Skin epidermis (tissue), 12 donors: ENCODE data around the gene ZBTB7C.
A peak's percentile ranks its signal among the peaks of the same experiment; 100 is the strongest.

Experiments
- H3K27ac ChIP-seq, 21 experiments: fragments of 200-600 bp; sonication (generic) in 11 of 21; one replicate each; pipeline ENCODE4 v1.5.0; 2020; ENCODE audit warnings: mild to moderate bottlenecking in 3 of 21, inconsistent platforms in 2 of 21, moderate library complexity in 2 of 21
- H3K4me3 ChIP-seq, 7 experiments: fragments of 200-600 bp; sonication (generic) in 2 of 7; one replicate each; pipeline ENCODE4 v1.5.0; 2020; ENCODE audit warnings: inconsistent platforms in 2 of 7, mild to moderate bottlenecking in 2 of 7, moderate library complexity in 1 of 7

ZBTB7C gene

DNA sequence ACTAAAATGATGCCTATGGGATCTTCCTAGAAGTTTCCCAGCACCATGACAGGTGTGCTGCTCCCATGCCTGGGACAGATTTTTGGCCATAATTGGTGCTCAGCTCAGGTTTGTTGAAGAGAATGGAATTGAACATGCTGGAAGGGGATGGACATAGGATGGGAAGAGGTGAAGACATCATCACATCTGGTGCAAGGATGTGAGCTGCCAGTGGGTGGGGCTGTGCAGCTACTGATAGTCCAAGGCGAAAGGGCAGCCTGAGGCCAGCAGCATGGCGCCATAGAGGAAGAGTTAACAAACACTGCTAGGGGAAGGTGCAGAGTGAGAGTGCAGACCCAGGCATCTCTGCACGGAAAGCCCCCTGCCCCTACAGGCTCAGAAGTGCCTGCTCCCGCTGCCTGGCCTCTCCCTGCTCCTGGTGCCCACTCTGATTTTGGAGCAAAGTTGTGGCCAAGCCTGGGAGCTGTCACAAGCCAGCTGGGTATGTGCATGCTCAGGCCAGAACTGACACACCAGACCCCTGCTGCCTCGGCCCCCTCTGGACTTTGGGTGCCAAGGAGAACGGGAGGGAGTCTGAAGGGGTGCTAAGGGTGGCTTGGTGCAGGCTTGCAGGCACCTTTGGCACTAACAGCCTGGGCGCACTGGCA, 178.6 kb downstream of the ZBTB7C start:
- H3K4me3 ChIP-seq = no peak overlapping the region
- H3K27ac ChIP-seq = no peak overlapping the region

DNA sequence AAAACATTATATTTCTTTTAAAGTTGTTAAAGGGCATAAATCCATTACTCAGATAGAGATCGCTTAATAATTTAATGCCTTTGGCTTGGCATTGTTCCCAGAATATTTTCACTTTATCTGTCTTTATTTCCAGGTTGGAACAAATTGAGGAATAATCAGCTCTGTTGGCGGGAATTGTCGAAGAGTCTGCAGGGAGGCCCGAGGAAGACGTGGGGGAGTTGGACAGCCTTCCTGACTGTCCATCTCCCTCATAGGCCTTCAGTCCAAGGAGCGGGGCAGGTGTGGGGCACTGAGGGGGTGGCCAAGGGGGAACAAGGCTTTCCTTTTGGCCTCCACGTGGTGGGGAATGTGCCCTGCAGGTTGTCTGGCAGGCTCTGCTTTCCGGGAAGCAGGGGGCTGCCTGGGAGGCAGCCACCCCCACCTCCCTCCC, 179.6 kb downstream of the ZBTB7C start:
- peak overlapping the region in 4 of 21 experiments; percentile 25 to 75 (median 58) for H3K27ac ChIP-seq
- no peak overlapping the region for H3K4me3 ChIP-seq

DNA sequence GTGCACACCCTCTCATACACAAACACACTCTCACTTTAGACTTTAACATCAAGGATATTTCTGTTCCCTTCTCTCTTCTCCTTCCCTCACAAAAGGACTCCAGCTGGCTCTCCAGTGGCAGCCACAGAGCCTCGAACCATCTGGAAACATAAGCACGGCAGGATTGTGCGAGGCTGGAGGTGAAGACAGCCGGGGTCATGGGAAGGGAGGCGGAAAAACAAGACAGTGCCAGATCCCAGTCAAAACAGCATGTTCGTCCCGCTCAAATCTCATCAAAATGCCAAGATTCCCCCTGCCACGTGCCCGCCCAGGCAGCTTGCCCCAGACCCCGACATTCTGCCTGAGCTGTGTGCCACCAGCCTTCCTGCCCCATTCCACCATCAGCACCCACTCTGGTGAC, 180.3 kb downstream of the ZBTB7C start:
- Histone ChIP-seq H3K27ac (peak overlapping the region in 6 of 21 experiments; percentile 1 to 75 (median 58)), H3K4me3 (no peak overlapping the region)

DNA sequence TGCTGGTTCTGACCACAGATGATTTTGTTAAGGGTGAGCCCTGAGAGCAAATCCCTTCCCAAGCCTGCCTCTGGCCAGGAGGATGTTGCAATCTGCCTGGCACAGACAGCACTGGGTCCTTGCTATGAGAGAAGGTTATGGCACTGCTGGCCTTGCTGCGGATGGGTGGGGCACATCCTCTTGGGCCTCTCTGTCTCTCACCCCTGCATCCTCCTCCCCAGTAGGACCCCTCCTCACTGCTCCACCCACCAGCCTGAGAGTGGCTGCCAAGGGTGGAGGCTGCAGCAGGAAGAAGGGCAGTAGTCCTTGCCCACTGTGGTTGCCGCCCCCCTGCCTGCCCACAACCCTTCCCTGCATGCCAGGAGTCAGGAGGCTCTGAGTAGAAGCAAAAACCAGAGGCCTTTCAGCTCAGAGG, 180.9 kb downstream of the ZBTB7C start:
- Histone ChIP-seq H3K4me3 (no peak overlapping the region), H3K27ac (peak overlapping the region in 7 of 21 experiments; percentile 1 to 75 (median 25))

DNA sequence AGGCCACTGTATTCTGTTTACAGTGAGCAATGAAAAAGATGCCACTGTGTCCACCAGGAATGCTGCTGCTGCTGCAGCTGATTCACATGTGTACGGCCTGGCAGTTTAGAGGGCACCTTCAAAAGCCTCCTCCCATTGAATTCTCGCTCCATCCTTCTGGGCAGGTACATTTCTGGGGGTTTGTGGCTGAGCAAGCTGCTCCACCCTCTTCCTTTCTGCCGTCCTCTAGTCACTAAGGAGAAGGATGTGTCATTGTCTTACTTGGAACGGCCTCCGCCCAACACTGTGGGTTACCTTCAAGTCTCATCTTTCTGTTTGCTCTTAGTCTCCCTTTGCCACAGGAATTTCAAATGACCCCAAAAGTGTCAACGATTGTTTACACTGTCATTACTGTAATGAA, 182.0 kb downstream of the ZBTB7C start:
- H3K4me3 ChIP-seq = no peak overlapping the region
- peak overlapping the region in 4 of 21 experiments; percentile 3 to 32 (median 16) for H3K27ac ChIP-seq

DNA sequence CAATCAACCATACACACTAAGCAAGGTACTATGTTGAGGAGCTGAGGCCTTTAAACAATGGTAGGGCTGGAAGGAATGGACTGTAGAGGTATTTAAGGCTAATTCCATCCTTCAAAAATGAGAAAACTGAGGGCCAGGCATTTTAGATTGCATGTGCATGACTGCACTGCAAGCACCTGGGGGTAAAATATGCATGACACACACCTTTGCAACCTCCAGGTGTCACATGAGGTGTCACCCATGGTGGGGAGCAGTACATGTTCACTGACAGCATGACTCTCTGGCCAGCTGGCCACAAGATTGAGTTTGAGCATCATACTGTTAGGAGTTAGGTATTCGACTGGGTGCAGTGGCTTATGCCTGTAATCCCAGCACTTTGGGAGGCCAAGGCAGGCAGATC, 182.8 kb downstream of the ZBTB7C start:
- H3K27ac ChIP-seq = peak overlapping the region in 2 of 21 experiments; percentile 17 to 21
- H3K4me3 ChIP-seq = no peak overlapping the region

DNA sequence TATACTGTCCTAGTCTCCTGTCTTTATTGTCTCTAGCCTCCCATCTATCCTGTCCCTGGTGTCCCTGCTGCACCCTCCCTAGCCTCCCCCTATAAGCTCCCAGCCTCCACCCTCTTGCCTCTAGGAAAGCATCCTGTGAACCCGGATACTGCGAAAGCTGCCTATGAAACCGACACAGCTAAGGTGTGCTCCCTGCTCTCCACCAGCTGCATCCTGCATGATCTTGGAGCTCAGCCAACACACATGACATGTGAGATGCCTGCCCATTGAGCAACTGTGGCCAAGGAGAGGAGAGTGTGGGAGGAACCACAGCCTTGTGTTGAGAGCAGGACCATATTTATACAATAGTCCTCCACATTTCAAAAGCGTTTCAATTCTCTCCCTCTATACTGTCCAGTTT, 187.1 kb downstream of the ZBTB7C start:
- H3K4me3 ChIP-seq = no peak overlapping the region
- no peak overlapping the region for H3K27ac ChIP-seq

DNA sequence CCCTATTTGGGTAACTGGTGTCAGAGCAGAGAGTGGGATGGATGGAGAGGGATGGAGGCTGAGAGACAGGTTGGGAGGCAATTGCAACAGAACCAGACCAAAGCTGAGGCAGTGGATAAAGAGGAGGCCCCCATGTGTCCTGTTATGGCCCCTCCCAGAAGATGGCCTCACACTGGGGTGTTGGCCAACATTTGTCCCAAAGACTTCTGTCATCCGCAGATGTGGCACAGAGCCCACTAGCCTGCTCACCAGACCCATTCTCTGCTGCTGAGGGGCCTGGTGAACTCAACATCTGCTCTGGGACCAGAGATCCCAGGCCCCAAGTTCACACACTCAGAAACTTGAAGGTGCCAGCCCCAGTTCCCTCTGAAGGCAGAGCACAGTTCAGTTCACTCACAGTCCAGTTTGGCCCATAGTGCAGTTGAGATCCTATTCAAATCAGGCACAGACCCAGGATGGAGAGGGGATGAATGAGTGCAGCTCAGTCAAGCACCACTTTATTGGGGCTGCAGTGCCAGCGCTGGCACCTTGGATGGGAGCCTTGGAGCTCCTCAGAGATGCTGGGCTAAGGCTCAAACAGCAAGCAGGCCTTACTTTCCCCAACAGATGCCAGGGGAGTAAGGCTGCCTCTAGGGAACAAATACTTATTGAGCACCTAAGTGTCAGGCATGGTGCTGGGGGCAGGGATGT, 189.2 kb downstream of the ZBTB7C start:
- H3K27ac ChIP-seq = no peak overlapping the region
- no peak overlapping the region for H3K4me3 ChIP-seq

DNA sequence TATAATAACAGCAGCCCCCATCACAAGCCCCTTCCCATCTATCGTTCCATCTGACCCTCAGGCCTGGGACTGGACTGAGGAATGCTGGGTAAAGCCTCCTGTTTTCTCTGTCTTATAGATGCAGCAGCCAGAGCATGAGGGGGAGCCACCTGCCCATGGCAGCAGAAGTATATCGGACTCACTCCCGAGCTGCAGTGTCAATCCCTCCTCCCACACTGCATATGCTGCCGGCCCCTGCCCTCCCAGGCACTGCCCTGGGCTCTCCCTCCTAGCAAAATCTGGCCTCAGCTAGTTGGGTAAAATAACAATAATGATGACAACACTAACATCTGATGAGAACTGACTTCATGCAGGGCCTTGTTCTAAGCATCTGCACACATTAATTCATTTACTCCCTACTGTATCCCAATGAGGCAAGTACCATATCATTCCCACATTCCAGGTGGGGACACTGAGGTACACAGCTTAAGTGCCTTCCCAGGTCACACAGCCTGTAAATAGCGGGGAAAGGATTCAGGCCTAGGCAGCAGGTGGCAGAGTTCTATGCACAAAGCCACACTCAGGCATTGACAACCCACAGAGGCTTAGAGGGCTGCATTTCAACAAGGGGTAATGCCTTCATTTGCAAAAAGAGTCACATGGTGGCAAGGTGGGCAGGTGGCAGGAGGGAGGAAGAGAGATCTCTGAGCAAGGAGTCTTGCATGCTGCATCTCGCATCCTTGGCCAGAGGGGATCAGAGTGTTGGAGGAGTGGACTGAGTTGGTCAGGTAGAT, 190.0 kb downstream of the ZBTB7C start:
- no peak overlapping the region for H3K27ac ChIP-seq
- no peak overlapping the region for H3K4me3 ChIP-seq

DNA sequence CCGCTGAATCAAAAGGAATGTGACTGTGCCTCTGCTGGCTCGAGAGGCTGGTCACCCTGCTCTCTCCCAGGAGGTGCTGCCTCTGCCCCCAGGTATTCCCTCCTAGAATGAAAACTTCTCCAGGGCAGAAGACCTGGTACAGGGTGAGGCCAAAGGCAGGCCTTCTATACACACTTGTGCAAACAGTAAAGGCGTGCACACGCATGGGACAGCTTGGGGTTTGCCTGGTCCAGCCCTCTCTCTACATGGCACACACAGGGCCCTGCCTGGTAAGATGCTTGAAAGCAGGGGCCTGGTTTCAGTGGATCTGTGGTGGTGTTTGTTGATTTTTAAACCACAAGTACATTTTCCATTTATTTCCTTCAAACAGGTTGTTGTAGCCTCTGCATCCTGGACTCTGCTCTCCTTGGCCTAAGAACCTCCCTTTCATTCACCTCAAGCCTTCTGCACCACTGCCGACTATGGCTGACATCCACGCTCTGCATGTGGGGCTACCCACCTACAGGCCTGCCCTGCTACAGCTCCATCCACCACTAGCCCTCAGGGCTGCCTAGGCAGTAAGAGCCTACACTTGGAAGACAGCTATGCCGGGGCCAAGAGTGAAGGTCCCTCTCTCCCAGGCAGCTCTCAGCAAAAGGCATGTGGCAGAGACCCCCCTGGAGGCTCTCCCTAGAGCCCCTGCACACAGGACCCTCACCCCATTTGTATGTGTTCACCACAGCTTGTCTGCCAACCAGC, 190.7 kb downstream of the ZBTB7C start:
- Histone ChIP-seq H3K4me3 (no peak overlapping the region), H3K27ac (no peak overlapping the region)

DNA sequence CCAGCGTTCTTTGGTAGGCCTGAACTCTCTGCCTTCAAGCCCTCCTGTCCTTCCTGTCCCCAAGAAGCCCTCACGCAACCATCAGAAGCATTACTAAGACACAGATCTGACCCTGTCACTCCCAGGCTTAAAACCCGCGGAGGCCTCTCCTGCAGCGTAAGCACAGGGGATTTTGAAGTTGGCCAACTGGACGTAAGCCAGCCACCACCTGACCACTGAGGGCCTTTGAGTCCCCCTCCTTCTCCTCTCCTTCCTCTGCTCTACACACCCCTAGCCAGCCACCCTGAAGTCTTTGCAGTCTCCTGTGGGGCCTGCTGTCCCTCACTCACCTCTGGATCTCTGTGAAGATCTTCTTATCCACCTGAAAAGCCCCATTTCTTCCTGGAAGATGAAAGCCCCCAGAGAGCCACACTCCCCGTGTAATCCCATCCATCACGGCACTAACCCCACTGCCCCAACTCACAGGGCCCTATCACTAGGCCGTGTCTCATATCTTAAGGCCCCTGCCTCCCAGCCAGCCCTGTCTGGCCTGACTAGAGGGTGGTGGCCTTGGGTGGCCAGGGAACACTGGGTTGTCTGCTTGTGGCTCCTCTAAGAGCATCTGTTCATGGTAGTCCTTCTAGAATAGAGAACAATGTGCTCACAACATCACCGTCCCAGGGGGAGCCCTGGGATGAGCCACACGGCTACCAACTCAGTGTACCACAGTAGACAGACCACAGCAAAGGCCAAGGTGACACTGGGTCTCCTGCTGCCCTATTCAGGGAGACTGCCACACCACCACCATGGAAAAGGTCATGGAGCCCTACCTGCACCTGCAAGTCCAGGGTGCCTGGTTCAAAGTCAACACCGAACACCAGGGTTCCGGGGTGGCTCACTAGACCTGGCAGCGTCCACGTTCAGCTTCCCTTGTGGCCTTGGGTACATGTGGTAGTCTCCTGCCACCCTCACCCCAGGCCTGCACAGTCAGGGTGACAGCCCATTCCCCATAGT, 191.6 kb downstream of the ZBTB7C start:
- no peak overlapping the region for H3K27ac ChIP-seq
- H3K4me3 ChIP-seq = no peak overlapping the region

DNA sequence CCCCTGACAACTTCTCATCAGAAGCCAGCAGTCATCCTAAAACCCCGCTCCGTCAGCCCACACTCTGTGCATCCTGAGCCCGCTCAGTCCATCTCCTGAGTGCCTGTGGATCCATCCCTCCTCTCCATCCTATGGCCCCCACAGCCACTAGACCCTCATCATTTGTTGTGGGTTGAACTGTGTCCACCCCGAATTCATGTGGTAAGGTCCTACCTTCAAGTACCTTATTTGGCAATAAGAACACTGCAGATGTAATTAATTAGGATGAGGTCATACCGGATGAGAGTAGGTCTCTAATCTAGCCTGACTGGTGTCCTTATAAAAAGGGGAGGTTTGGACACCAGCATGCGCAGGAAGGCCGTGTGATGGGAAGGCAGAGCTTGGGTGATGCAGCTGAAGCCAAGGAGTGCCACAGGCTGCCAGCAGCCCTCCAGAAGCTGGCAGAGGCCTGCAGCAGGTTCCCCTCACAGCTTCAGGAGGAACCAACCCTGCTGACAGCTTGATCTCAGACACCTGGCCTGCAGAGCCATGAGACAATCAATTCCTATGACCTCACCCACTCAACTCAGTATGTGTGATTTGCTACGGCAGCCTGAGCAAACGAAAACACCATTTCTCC, 192.4 kb downstream of the ZBTB7C start:
- Histone ChIP-seq H3K4me3 (no peak overlapping the region), H3K27ac (no peak overlapping the region)

DNA sequence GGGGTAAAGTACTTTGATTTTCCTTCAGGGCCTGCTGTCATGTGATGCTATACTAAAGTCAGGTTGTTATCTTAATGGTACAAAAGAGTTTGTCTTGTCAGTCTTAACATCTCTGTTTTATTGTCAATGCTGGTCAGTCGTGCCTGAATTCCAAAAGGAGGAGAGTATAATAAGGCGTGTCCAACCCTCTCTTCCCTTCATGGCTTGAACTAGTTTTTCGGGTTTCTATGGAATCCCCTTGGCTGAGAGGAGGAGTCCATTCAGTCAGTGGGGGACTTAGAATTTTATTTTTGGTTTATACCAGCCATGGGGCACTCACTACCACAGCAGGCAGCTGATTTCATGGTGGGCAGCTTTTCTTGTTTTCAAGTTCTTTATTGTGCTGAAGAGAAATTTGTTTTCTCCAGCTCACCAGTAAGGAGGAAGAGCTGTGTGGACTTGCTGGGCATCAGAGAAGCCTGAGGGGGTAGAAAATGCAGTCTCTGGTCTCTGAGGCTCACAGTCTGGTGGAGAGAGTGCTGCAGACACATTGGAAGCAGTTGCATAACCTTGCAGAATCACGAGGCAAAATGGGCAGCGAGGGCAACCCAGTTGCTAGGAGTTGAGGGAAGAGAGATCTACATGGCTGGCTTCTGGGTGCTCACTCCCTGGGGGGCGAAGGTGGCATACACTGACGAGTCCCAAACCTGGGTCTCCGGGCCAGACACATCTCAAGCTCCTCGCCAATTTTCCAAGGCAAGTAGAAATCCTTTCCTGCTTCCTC, 193.1 kb downstream of the ZBTB7C start:
- H3K27ac ChIP-seq = no peak overlapping the region
- H3K4me3 ChIP-seq = no peak overlapping the region

DNA sequence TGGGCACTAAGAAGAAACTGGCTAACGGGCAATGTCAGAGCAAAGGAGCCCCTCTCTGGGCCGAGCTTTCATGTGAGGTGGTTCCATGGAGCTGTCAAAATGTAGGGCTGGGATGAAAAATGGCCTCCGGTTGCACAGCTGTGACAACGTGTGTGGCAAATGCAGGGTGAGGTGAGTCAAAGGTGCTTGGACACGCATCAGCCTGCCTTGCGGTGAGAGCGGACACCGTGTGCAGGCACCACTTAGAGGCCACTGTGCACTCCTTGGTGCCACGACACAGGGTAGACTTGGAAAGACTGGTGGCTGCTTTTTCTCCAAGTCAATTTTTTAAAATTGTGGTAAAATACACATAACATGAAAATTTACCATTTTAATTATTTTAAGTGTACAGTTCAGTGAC, 195.4 kb downstream of the ZBTB7C start:
- H3K27ac ChIP-seq = no peak overlapping the region
- no peak overlapping the region for H3K4me3 ChIP-seq

DNA sequence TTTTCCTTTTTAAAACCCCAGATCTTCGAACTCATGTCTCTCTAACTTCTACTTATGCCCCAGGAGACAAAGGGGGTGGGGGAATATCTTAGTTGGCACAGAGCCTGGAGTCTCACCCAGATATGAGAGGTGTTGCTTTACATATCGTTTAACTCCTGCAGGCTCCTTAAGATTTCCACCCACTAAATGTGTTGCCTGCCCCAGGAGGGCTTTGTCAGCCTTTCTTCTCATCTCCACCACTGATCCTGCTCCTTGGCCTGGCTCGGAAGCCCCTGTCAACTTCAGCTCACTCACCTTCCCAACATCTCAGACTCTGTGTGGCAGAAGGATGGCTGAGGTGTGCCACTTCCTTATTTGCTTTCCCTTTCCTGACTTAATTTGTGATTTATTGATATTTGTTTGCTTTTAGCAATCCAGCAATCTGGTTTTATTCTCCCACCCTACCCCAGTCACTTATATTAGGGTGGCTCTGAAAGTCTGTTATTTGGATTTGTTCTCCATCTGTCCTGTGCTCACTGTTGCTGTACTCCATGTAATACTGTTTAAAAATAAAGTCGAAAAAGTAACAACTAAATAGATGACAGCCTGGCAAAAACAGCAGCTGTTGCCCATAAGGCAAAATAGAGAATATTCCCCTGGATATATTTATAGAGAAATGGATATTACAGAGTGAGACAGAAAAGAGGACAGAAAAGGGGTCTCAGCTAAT, 200.6 kb downstream of the ZBTB7C start:
- no peak overlapping the region for H3K4me3 ChIP-seq
- no peak overlapping the region for H3K27ac ChIP-seq

DNA sequence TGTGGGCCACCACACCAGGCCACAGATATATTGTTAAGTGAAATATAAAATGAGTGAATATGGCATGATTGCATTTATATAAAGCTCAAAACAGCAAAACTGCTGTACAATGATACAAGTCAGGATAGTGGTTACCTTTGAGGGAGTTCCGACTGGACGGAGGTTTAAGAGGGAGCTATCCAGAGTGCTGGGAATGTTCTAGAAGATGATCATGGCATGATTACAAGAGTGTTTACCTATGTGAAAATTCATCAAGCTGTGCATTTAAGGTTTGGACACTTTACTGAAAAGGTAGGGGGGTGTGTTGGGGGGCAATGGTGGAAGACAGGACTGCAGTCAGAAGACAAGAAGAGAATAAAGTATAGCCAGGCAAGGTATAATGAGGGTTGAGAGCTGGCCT, 201.4 kb downstream of the ZBTB7C start:
- H3K4me3 ChIP-seq = no peak overlapping the region
- H3K27ac ChIP-seq = no peak overlapping the region

DNA sequence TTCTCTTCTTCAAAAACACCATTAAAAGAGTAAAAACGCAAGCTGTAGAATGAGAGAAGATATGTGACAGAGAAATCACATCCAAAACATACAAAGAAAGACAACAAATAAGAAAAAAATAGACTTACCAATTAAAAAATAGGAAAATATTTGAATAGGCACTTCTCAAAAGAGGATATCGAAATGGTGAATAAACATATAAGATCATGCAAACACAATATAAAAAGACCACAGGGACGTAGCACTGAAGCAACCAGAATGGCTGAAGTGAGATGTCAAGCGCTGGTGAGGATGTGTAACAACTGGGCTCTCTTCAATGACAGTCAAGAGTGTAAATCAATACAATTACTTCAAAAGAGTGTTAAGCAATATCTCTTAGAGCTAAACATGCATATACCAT, 202.3 kb downstream of the ZBTB7C start:
- no peak overlapping the region for H3K27ac ChIP-seq
- H3K4me3 ChIP-seq = no peak overlapping the region
